Measurements from ENCODE around the gene SMKR1.

SMKR1 gene

GRCh38 chr7:129557686-129558481 lies 55.6 kb downstream of the SMKR1 start:
- DNase-seq (ENCODE audit: low read depth) = no peak
- H3K4me3 ChIP-seq (ENCODE audit: low read depth, low read length) = no peak overlapping the region

GRCh38 chr7:129559564-129559963 lies 57.2 kb downstream of the SMKR1 start:
- no peak overlapping the region for H3K4me3 ChIP-seq (ENCODE audit: low read depth, low read length)
- DNase-seq (ENCODE audit: low read depth) = no peak

DNA sequence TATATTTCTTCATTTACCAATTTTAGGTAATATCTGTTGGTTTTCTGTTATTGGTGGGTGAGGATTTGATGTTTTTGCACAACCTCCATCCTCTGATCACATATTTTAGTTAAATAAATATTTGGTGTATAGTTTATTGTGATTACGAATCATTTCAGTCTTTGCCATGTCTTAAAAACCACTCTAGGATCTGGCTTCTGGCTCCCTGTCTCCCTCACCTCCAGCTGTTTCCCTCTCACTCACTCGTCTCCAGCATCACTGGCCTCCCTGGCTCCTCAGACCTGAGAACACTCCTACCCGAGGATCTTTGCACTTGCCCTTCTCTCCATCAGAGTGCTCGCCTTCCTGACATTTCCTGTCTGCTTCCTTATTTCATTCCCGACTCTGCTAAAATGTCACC lies 58.5 kb downstream of the SMKR1 start:
- H3K4me3 ChIP-seq (ENCODE audit: low read depth, low read length) = no peak overlapping the region
- no peak for DNase-seq (ENCODE audit: low read depth)

DNA sequence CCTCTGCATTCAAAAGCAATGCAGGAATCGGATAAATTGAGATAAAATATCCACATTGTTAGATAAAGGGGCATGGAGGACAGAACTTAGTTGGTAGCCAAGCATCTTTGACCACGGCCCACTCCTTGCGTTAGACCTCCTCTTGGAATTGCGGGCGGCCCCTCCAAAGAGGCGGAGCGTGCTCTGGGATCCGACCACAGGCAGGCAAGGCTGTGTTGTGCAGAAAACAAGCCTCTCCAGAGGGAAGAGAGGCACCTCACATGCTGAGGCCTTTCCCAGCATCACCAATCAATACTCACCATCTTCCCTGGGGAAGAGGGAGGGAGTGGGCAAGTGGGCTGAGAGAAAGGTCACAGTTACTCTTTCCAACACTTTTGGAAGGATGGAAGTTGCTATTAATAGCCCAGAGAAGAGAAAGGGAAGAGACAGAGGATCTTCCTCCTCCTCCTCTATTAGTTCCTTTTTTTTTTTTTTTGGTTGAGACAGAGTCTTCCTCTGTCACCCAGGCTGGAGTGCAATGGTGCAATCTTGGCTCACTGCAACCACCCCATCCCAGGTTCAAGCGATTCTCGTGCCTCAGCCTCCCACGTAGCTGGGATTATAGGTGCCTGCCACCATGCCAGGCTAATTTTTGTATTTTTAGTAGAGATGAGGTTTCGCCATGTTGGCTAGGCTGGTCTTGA lies 59.5 kb downstream of the SMKR1 start:
- H3K4me3 ChIP-seq (ENCODE audit: low read depth, low read length) = no peak overlapping the region
- no peak for DNase-seq (ENCODE audit: low read depth)

Measured in skeletal muscle cell (primary cell).